NB4 (cell line): Measurements from ENCODE around the gene DOCK3.
"Not testable (repeated sequence)": the region's sequence is repeated elsewhere in the genome, so short reads cannot be mapped to it uniquely, and the experiment has no call there.

ENCODE experiments used
- DNase-seq: peaks from one replicate; pipeline ENCODE4 v3.0.0; 2010; ENCODE audit warnings: low read depth
- H3K4me3 ChIP-seq: one replicate; pipeline ENCODE4 v1.5.1; 2011; ENCODE audit warnings: mild to moderate bottlenecking, low read depth, low read length, moderate library complexity
- CTCF ChIP-seq: IDR thresholded peaks from one replicate; pipeline ENCODE4 v1.5.1; 2012; ENCODE audit warnings: low read depth, low read length
- MAX ChIP-seq: IDR thresholded peaks from 2 replicates; pipeline ENCODE4 v1.6.1; 2011; ENCODE audit warnings: low read depth, low read length
- MYC ChIP-seq: IDR thresholded peaks from 2 replicates; pipeline ENCODE4 v1.6.1; 2011; ENCODE audit warnings: low read depth, low read length
- POLR2A ChIP-seq: IDR thresholded peaks from 2 replicates; pipeline ENCODE4 v1.6.1; 2011; ENCODE audit warnings: mild to moderate bottlenecking; ENCODE audit not compliant: insufficient read length; ENCODE audit errors: extremely low read depth

The DOCK3 gene

GRCh38 chr3:50817756-50818529 is 143.2 kb downstream of the DOCK3 start:
- no peak for DNase-seq
- TF ChIP-seq POLR2A = no peak
- TF ChIP-seq MYC = no peak
- TF ChIP-seq CTCF = no peak
- TF ChIP-seq MAX = no peak
- H3K4me3 ChIP-seq = no peak overlapping the region

GRCh38 chr3:50819882-50820281 is 145.2 kb downstream of the DOCK3 start:
- H3K4me3 ChIP-seq = no peak overlapping the region
- DNase-seq = no peak
- TF ChIP-seq POLR2A = no peak
- no peak for TF ChIP-seq CTCF
- TF ChIP-seq MAX = no peak
- TF ChIP-seq MYC = no peak

- TF ChIP-seq MYC = no peak
- no peak for TF ChIP-seq MAX
- TF ChIP-seq POLR2A = no peak
- no peak for TF ChIP-seq CTCF
- no peak for DNase-seq
- no peak overlapping the region for H3K4me3 ChIP-seq
Measured at GRCh38 chr3:50825841-50826240, 151.1 kb downstream of the DOCK3 start.

- no peak overlapping the region for H3K4me3 ChIP-seq
- TF ChIP-seq MAX = no peak
- no peak for TF ChIP-seq CTCF
- no peak for TF ChIP-seq POLR2A
- TF ChIP-seq MYC = no peak
- DNase-seq = no peak
Measured at GRCh38 chr3:50830451-50830850, 155.7 kb downstream of the DOCK3 start.

- H3K4me3 ChIP-seq, DNase-seq: not testable (repeated sequence)
Measured at GRCh38 chr3:50831009-50831408, 156.3 kb downstream of the DOCK3 start.

- no peak for DNase-seq
- TF ChIP-seq MAX = no peak
- TF ChIP-seq CTCF = no peak
- no peak for TF ChIP-seq POLR2A
- TF ChIP-seq MYC = no peak
- no peak overlapping the region for H3K4me3 ChIP-seq
Measured at GRCh38 chr3:50840983-50841489, 166.3 kb downstream of the DOCK3 start.
